ENCODE measurements around the gene PRICKLE2.

Gene PRICKLE2

GRCh38 chr3:64131725-64132469 lies 93.4 kb downstream of the PRICKLE2 start:
- no peak for DNase-seq (ENCODE audit: low spot score)

DNA sequence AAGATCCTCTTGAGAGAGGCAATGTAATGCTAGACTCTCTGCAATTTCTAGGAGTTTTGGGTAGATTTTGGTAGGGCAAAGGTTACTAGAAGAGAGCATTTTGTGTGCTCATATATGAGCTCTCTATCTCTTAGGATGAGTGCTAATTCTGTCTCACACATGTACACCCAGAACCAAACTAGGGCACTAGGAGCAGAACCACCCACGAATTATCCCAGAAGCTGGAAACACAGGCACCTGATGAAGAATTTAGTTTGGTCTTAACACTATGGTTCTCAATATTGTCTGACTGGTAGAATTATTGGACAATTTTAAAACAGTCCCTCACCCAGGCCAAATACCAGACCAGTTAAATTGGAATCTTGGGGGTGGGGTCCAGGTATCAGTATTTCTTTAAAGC lies 94.8 kb downstream of the PRICKLE2 start:
- no peak for DNase-seq (ENCODE audit: low spot score)

GRCh38 chr3:64129581-64129980 lies 95.7 kb downstream of the PRICKLE2 start:
- DNase-seq (ENCODE audit: low spot score): no peak

DNA sequence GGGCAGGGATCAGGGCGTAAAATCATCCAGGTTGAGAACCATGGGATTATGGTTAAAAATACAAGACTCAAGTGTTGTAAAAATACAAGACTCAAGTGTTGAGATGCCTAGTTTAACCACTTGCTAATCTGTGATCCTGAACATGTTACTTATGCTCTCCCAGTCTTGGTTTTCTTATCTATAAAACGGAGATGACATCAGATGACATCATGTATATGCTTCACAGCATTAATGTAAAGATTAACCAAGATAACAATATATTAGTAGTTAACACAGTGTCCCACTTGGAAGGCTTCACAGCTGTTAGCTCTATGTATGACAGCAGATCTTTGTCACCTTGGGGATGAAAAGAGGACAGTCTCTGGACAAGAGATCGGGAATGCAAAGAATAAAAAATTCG lies 96.2 kb downstream of the PRICKLE2 start:
- no peak for DNase-seq (ENCODE audit: low spot score)

DNA sequence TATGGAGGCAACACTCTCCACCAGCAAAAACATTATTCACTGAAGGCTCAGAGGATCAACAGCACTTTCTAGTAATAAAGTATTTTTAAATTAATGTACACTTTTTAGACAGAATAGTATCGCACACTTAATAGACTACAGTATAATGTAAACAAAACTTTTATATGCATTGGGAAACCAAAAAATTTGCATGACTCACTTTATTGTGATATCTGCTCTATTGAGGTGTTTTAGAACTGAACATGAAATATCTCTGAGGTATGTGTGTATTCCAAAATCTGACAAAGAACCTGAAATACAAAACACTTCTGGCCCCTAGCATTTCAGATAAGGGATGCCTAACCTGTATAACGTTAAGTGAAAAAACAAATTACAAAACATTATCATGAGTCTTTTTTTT lies 99.7 kb downstream of the PRICKLE2 start:
- DNase-seq (ENCODE audit: low spot score): no peak

DNA sequence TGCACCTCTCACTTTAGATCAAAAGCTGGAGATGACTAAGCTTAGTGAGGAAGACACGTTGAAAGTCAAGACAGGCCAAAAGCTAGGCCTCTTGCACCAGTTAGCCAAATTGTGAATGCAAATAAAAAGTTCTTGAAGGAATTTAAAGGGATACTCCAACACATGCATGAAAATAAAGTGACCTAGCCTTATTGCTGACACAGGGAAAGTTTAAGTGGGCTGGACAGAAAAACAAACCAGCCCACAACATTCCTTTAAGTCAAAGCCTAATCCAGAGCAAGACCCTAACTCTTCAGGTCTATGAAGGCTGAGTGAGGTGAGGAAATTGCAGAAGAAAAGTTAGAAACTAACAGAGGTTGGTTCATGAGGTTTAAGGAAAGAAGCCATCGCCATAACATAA lies 101.3 kb downstream of the PRICKLE2 start:
- no peak for DNase-seq (ENCODE audit: low spot score)

- DNase-seq (ENCODE audit: low spot score): no peak
Measured at GRCh38 chr3:64122476-64122875, 102.8 kb downstream of the PRICKLE2 start.

GRCh38 chr3:64121750-64122311 lies 103.4 kb downstream of the PRICKLE2 start:
- DNase-seq (ENCODE audit: low spot score): no peak

- DNase-seq (ENCODE audit: low spot score): no peak
Measured at GRCh38 chr3:64120876-64121275, 104.4 kb downstream of the PRICKLE2 start.

DNA sequence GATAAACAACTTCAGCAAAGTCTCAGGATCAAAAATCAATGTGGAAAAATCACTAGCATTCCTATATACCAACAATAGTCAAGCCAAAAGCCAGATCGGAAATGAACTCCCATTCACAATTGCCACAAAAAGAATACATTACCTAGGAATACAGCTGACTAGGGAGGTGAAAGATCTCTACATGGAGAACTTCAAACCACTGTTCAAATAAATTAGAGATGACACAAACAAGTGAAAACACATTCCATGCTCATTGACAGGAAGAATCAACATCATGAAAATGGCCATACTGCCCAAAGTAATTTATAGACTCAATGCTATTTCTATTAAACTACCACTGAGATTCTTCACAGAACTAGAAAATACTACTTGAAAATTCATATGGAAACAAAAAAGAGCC lies 107.8 kb downstream of the PRICKLE2 start:
- no peak for DNase-seq (ENCODE audit: low spot score)

GRCh38 chr3:64114651-64115050 lies 110.6 kb downstream of the PRICKLE2 start:
- no peak for DNase-seq (ENCODE audit: low spot score)

- no peak for DNase-seq (ENCODE audit: low spot score)
Measured at GRCh38 chr3:64111872-64112271, 113.4 kb downstream of the PRICKLE2 start.

DNA sequence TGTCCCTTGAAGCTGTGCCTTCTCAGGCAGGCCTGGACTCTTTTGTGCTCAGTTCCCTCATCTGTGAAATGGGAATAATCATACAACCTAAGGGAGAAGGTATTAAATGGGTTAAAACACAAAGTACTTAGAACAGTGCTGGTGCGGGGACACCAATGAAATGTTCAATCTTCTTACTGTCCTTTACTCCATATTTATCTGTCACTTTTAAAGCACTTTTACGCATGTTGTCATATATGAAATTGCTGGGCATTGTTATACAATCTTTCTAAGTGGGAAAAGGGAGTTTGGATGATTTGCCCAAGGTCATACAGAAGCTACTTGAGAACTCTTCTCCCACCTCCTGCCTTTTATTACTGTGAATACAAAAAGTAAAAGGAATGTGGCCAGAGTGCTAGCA lies 114.2 kb downstream of the PRICKLE2 start:
- DNase-seq (ENCODE audit: low spot score): no peak

- no peak for DNase-seq (ENCODE audit: low spot score)
Measured at GRCh38 chr3:64110071-64110470, 115.2 kb downstream of the PRICKLE2 start.

- DNase-seq (ENCODE audit: low spot score): no peak
Measured at GRCh38 chr3:64109438-64109837, 115.8 kb downstream of the PRICKLE2 start.

- no peak for DNase-seq (ENCODE audit: low spot score)
Measured at GRCh38 chr3:64108784-64109317, 116.4 kb downstream of the PRICKLE2 start.

- DNase-seq (ENCODE audit: low spot score): no peak
Measured at GRCh38 chr3:64108231-64108630, 117.0 kb downstream of the PRICKLE2 start.

DNA sequence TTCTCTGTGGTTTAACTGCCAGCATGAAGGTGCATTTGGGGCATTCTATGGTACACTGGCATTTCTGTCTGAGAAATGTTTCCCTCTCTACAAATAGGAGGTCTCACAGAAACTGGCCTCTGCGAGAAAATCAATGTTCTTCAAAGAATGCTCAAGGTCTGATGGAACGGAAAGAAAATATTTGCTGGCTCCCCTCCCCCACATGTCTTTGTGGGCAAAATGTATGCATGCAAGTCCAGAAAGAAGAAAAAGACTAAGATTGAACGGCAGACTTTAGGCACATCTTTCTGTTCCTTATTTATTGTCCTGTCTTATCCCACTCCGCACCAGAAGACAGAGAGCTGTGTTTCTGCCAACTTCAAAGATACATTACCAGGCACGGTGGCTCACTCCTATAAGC lies 118.1 kb downstream of the PRICKLE2 start:
- DNase-seq (ENCODE audit: low spot score): no peak

DNA sequence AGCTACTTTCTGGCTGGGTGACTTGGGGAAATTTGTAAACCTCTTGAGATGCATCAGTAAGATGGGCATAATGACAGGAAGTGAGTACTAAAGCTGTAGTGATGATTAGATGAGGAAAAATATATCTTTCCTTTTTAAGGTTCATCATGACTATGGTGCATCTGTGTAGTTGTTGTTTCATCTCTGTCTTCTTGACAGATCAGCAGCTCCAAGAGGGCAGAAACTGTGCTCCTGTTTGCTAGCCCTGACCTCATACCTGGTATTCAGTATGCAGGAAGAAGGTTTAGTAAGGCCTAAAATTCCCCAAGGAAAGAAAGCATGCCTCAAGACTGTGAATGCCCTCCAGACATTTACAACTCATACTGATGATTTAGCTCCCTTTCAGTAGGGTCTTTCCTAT lies 119.5 kb downstream of the PRICKLE2 start:
- DNase-seq (ENCODE audit: low spot score): no peak

DNA sequence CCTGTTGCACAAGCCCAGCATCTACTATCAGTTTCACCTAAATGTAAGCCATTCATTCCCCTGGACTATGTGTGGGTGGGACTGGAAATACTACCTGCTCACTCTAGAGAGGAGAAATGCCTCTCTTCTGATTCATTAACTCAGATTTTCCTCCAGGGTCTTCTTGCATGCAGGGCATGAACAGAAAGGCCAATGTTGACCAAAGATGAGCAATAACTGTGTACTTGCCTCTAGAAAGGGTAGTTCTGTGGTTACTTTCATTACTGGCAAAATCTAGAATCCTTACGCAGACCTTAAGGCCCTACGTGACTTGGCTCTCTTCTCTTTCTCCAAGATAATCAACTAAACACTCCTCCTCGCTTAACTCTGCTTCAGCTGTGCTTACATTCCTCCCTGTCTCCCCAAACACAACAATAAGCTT lies 120.6 kb downstream of the PRICKLE2 start:
- DNase-seq (ENCODE audit: low spot score): no peak

DNA sequence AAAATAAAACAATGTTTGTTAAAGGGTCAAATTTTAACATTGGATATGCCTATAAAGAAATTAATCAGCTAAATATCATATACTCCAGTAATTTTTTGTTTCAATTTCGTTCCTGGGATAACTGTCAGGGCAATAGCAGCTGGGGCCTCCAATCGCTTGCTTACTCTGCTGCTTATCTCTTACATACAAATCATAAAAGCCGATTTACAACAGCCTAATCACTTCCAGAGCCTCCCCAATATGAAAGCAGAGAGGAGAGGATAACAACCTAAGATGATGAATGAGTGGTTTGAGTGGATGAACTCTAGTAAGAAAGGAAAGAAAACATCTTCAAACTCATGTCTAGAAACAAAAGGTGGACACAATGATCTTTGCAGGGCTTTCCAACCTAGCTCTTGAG lies 121.3 kb downstream of the PRICKLE2 start:
- no peak for DNase-seq (ENCODE audit: low spot score)

DNA sequence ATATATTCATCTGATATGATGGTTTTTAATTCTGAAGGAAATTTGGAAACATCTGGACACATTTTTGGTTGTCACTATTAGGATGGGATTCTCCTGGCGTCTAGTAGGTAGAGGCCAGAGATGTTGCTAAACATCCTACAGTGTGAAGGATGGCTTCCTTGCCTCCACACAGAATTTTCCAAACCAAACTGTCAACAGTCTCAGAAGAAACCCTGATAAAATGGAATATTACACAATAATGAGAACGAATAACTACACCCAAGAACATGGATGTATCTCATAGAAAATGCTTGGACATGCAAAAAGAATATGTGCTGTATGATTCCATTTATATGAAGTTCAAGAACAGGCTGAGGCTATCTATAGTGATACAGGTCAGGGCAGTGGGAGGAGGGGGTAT lies 122.1 kb downstream of the PRICKLE2 start:
- no peak for DNase-seq (ENCODE audit: low spot score)

- DNase-seq (ENCODE audit: low spot score): no peak
Measured at GRCh38 chr3:64102147-64102546, 123.1 kb downstream of the PRICKLE2 start.

DNA sequence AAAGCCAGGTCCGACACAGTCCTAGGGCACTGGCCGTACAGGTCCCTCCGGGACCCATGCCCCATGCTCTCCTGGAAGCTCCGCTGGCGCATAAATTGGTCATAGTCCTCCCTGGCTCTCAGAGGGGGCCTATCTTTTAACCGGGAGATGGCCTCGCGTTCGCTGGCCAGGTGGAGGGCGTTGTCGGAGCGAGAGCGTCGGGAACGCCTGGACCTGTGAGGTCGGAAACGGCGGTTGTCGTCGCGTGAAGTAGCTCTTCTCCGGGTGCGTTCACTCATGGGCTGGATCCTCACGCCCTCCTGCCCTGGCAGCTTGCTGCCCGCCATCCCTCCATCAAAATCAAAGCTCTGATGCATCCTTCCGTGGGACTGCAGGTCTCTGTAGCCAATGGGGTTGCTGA lies 126.0 kb downstream of the PRICKLE2 start:
- no peak for DNase-seq (ENCODE audit: low spot score)

Measured in CD4-positive, alpha-beta T cell treated with Interleukin-2 at 100 ng/mL for 4 hours (primary cell).